Measurements from ENCODE around the gene SEMA5B. TPM values are rescaled to one million over a fixed set of nuclear protein-coding genes. Genes with fewer than 3 reads are reported as not detected.
A peak's percentile ranks its signal among the peaks of the same experiment; 100 is the strongest.

Gene SEMA5B
- total and polyA plus RNA-seq, 12 donors: 0.35 to 4.3 (median 1.8) TPM

DNA sequence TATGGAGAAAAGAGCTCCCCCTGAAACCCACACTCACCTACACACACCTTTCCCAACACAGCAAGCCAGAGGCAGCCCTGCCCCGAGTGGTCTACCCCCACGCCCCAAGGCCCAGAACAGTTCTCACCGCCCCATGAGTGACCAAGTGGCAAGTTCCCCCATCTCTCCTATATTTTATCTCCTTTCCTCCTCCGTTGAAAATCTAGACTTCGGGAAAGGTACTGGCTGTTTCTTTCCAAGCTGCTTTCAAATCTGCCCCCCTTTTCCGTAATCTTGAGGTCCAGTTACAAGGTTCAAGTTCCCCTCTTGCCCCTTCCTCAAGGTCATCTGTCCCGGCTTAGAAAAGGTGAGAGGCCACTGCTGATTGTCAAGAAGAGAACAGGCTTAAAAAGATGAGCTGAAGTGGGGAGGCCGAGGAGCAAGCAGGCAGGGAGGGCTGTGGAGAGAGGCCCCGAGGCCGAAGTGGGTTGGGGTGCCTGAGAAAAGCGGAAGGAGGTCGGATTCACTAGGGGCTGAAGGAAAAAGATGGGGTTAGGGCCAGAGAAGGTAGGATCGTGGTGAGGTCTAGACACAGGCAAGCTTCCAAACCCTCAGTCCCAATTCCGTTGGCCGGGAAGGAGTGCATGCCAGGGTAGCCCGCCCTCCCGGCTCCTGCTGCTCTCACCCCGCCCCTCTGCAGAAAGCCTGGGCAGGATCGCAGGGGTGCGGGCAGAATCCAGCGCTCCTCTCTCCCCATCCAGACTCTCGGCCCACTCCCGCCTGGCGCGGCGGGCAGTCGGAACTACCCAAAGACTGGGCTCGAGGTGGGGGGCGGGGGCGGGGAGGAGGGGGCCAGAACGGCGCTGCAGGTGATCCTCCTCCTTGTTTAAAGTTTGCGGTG, 1.7 kb downstream of the SEMA5B start:
- Histone ChIP-seq H3K9me3 (replicated peaks in 1 of 3) (no peaks in the 10 kb centered on the region), H3K4me3 (peak overlapping the region in 2 of 4 donors; percentile 36 to 69), H3K4me1 (replicated peaks in 1 of 2) (peaks cover 20 to 32% of the 10 kb centered on the region in 2 donors), H3K36me3 (replicated peaks in 1 of 2) (no peaks in the 10 kb centered on the region), H3K27ac (no peak overlapping the region), H3K27me3 (no peaks in the 10 kb centered on the region)
- TF ChIP-seq POLR2A (IDR thresholded peaks at IDR 0.05): no peak
- TF ChIP-seq, protein P1, sequence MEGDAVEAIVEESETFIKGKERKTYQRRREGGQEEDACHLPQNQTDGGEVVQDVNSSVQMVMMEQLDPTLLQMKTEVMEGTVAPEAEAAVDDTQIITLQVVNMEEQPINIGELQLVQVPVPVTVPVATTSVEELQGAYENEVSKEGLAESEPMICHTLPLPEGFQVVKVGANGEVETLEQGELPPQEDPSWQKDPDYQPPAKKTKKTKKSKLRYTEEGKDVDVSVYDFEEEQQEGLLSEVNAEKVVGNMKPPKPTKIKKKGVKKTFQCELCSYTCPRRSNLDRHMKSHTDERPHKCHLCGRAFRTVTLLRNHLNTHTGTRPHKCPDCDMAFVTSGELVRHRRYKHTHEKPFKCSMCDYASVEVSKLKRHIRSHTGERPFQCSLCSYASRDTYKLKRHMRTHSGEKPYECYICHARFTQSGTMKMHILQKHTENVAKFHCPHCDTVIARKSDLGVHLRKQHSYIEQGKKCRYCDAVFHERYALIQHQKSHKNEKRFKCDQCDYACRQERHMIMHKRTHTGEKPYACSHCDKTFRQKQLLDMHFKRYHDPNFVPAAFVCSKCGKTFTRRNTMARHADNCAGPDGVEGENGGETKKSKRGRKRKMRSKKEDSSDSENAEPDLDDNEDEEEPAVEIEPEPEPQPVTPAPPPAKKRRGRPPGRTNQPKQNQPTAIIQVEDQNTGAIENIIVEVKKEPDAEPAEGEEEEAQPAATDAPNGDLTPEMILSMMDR (IDR thresholded peaks at IDR 0.05): no peak
- 26 to 58% (median 29%) methylated on average over 14 to 33 of the region's 33 CpGs for WGBS, 4 donors
- peak in 4 of 7 donors; percentile 14 to 39 (median 28) for DNase-seq
- intact Hi-C loops (cut with DNase I): loop anchor here (5.0 to 10.0 kb wide), 4 partner anchors 79 to 271 kb away; no protein-coding TSS in a partner anchor

DNA sequence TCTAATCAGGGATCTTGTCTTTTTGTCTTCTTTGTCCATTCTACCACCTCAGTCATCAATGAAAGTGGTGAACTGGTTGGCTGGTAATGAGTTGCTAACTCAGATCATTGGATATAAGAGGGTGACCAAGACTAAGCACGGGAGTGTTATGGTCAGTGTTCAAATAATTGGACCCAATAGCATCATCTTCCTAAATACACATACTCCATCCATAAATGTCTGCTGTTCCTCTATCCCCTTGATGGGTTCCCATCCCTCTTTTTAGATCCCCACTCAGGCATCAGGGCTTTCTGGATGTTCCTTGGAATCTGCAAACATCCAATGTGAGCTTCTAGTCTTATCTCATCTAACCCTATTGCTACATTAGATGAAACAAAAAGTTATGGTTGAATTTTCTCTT, 3.5 kb downstream of the SEMA5B start:
- 90 to 100% (median 92%) methylated on average over 1 of the region's 1 CpG for WGBS, 4 donors
- Histone ChIP-seq H3K4me3 (no peak overlapping the region), H3K27ac (no peak overlapping the region), H3K27me3 (no peaks in the 10 kb centered on the region), H3K4me1 (replicated peaks in 1 of 2) (peaks cover 20 to 31% of the 10 kb centered on the region in 2 donors), H3K9me3 (replicated peaks in 1 of 3) (no peaks in the 10 kb centered on the region), H3K36me3 (replicated peaks in 1 of 2) (no peaks in the 10 kb centered on the region)
- TF ChIP-seq, protein P1 (IDR thresholded peaks at IDR 0.05): no peak
- no peak for TF ChIP-seq POLR2A (IDR thresholded peaks at IDR 0.05)
- intact Hi-C loops (cut with DNase I): loop anchor here (10.0 kb wide), 2 partner anchors 241 to 269 kb away; no protein-coding TSS in a partner anchor
- DNase-seq: no peak

DNA sequence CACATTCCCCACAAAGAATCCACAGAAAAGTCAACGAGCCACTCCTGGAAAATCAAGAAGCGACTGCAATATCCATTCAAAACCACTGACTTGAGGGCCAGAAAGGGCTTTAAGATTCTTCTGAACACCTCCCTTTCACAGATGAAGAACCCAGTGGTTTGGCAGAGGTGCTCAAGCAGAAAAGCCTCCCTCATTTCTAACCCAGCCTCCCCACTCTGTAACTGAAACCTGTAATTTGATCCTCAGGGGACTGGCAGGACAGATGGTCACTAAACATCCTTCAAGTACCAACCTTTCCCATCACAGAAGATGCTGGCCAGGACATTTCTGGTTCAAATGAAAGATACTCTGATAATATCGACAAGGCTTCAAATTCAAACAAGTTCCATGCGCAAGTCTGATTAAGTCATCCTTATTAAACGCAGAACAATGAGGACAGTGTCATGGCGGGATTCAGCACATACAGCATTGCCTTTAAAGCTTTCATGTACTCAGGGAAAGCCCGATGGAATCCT, 5.5 kb downstream of the SEMA5B start:
- H3K9me3 ChIP-seq (replicated peaks in 1 of 3): no peaks in the 10 kb centered on the region
- H3K4me3 ChIP-seq: no peak overlapping the region
- TF ChIP-seq, protein P1 (IDR thresholded peaks at IDR 0.05): no peak
- no peak for TF ChIP-seq POLR2A (IDR thresholded peaks at IDR 0.05)
- no peaks in the 10 kb centered on the region for H3K27me3 ChIP-seq
- intact Hi-C loops (cut with DNase I): loop anchor here (10.0 kb wide), 2 partner anchors 243 to 267 kb away; no protein-coding TSS in a partner anchor
- H3K27ac ChIP-seq: no peak overlapping the region
- peaks cover 8 to 11% of the 10 kb centered on the region in 2 donors for H3K4me1 ChIP-seq (replicated peaks in 1 of 2)
- H3K36me3 ChIP-seq (replicated peaks in 1 of 2): no peaks in the 10 kb centered on the region
- DNase-seq: no peak
- 76 to 84% (median 82%) methylated on average over 7 of the region's 7 CpGs for WGBS, 4 donors

DNA sequence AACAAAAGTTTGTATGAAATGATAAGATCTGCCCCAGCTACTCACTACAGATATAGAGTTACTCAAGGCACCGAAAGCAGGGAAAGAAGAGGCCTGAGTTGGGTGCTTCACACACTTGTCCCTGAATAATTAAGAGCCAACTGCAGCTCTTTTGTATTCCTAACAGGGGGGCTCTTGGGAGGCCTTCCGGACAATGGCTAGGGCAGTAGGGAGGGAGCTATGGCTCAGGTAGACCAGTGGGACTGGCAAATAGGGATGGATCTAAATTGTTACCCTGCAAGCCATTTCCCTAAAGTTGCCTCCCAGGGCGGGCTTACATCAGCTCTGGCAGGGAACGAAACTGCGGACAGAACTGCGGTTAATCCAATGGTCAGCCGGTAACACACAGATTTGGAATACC, 6.2 kb downstream of the SEMA5B start:
- DNase-seq: no peak
- Histone ChIP-seq H3K27me3 (no peaks in the 10 kb centered on the region), H3K27ac (no peak overlapping the region), H3K9me3 (replicated peaks in 1 of 3) (no peaks in the 10 kb centered on the region), H3K4me3 (no peak overlapping the region), H3K4me1 (replicated peaks in 1 of 2) (peaks cover 2 to 5% of the 10 kb centered on the region in 2 donors), H3K36me3 (replicated peaks in 1 of 2) (no peaks in the 10 kb centered on the region)
- 91 to 94% (median 94%) methylated on average over 6 to 7 of the region's 7 CpGs for WGBS, 4 donors
- TF ChIP-seq POLR2A (IDR thresholded peaks at IDR 0.05): no peak
- intact Hi-C loops (cut with DNase I): loop anchor here (10.0 kb wide), 2 partner anchors 243 to 267 kb away; no protein-coding TSS in a partner anchor
